ENCODE results near the gene KIF16B. TPM values are rescaled to one million over a fixed set of nuclear protein-coding genes. Genes with fewer than 3 reads are reported as not detected.

The KIF16B gene
- polyA plus RNA-seq, 4 donors: 19.0 to 22.7 (median 21.5) TPM

DNA sequence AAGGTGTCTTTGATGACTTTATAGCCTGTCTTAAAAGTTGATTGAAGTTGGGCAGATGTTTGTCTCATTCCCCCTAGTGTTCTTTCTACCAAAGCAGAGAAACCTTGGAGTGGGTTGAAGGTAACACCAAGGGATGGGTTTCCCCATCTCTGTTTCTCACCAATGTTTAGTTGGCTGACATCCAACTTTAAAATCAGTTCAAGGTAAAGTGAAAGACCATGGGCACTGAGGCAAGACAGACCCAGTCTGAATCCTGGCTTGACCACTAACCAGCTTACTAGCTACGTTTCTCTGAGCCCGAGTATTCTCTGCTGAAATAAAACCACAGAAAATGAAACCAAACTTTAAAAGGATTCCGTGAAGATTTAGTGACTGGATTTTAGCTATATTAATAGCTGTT is 258.9 kb downstream of the KIF16B start:
- DNase-seq (ENCODE audit: low read depth in 4 of 4, low spot score in 3 of 4): no peak

- no peak for DNase-seq (ENCODE audit: low read depth in 4 of 4, low spot score in 3 of 4)
Measured at GRCh38 chr20:16313917-16314316, 259.3 kb downstream of the KIF16B start.

- DNase-seq (ENCODE audit: low read depth in 4 of 4, low spot score in 3 of 4): no peak
Measured at GRCh38 chr20:16312998-16313397, 260.2 kb downstream of the KIF16B start.

- DNase-seq (ENCODE audit: low read depth in 4 of 4, low spot score in 3 of 4): no peak
Measured at GRCh38 chr20:16311756-16312155, 261.5 kb downstream of the KIF16B start.

GRCh38 chr20:16308754-16309153 is 264.5 kb downstream of the KIF16B start:
- DNase-seq (ENCODE audit: low read depth in 4 of 4, low spot score in 3 of 4): no peak

- DNase-seq (ENCODE audit: low read depth in 4 of 4, low spot score in 3 of 4): no peak
Measured at GRCh38 chr20:16302818-16303217, 270.4 kb downstream of the KIF16B start.

DNA sequence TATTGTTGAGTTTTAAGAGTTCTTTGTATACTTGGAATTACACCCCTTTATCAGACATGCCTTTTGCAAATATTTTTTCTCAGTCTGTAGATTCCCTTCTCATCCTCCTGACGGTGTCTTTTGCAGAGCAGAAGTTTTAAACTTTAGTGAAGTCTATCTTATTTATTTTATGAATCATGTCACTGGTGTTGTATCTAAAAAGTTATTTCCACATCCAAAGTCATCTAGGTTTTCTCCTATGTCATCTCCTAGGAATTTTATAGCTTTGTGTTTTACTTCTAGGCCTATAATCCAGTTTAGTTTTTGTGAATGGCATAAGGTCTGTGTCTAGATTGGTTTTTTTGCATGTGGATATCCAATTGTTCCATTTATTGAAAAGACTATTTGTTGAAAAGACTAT is 271.3 kb downstream of the KIF16B start:
- no peak for DNase-seq (ENCODE audit: low read depth in 4 of 4, low spot score in 3 of 4)

GRCh38 chr20:16299897-16300296 is 273.4 kb downstream of the KIF16B start:
- DNase-seq (ENCODE audit: low read depth in 4 of 4, low spot score in 3 of 4): no peak

DNA sequence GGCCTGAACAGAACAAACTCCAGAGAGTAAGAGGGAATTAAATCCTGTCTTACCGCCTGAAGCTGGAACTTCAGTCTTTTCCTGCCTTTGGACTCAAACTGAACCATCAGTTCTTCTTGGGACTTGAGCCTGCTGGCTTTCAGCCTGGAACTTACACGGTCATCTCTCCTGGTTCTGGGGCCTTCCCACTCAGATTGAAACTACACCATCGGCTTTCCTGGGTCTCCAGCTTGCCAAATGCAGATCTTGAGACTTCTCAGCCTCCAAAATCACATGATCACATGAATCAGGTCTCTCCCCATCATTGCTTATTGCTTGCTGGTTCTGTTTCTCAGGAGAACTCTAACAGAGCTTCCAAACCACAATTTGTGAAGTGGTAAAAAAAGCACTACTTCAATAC is 276.3 kb downstream of the KIF16B start:
- no peak for DNase-seq (ENCODE audit: low read depth in 4 of 4, low spot score in 3 of 4)

DNA sequence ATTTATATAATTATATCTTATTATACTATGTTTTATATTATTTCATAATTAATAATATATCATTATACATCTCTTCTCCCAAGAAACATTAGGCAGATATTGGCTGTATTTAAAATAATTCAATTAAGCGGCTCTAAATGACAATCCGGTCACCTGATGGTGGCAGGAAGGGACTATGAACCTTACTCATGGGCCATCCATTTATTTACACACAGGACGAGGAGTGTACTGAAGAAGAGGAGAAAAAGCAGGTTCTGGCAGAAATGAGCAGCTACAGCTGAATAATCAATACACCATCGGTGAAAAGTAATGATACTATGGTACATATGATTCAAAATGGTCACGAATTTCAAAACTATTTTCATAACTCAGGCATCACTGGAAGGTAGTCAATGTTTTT is 277.7 kb downstream of the KIF16B start:
- DNase-seq (ENCODE audit: low read depth in 4 of 4, low spot score in 3 of 4): no peak

GRCh38 chr20:16293590-16293989 is 279.7 kb downstream of the KIF16B start:
- no peak for DNase-seq (ENCODE audit: low read depth in 4 of 4, low spot score in 3 of 4)

GRCh38 chr20:16292226-16292880 is 280.9 kb downstream of the KIF16B start:
- no peak for DNase-seq (ENCODE audit: low read depth in 4 of 4, low spot score in 3 of 4)

GRCh38 chr20:16290358-16290757 is 282.9 kb downstream of the KIF16B start:
- no peak for DNase-seq (ENCODE audit: low read depth in 4 of 4, low spot score in 3 of 4)

DNA sequence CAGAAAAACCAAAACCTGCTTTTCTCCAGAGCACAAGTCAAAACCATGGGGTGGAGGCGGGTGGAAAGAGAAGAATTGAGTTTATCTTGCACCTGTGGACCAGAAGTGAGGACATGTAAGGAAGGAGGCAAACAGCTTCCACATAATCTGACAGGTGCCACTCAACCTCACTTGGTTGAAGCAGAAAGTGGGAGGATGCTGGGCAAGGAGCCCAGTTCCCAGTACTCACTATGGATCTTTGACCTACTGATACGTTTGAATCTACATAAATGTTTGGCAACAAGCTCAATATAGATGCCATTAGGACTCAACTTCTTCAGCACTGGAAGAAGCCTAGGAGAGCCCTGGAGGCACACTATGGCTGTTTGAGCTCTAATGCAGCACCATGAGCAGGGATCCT is 285.5 kb downstream of the KIF16B start:
- DNase-seq (ENCODE audit: low read depth in 4 of 4, low spot score in 3 of 4): no peak

DNA sequence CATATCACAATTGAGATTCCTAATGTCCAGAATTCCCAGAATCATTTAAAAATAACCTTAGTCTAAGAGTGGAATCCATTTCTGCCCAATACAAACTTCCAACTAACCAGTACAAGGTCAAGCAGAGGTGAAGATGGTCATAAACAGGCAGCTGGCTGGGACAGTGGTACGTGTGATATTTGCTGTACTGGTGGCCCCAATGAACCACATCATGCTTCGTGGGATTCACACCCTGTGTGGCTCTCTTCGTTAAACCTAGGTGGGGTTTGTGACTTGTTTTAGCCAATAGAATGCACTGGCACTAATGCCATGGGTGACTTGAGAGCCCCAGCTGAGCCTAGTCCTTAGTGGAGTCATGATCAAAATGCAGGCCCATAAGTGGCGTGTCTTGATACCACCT is 286.6 kb downstream of the KIF16B start:
- DNase-seq (ENCODE audit: low read depth in 4 of 4, low spot score in 3 of 4): no peak

- no peak for DNase-seq (ENCODE audit: low read depth in 4 of 4, low spot score in 3 of 4)
Measured at GRCh38 chr20:16284385-16285100, 288.7 kb downstream of the KIF16B start.

DNA sequence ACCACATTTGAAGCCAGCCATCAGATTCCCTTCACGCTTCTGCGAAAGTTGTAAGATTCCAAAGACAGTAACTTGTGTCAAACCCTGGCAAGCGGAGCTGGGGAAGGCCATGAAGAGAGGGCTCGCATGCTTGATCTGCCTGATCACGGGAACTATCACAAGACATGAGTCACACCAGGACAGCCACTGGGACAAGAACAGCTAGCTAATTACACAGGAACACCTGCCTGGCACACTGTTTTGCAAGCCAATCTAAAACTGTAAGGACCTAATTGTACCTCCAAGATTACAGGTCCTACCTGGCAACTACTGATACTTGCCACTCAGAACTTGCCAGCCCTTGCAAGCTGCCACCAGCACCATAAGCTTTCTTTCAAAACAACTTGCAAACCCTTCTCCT is 289.3 kb downstream of the KIF16B start:
- DNase-seq (ENCODE audit: low read depth in 4 of 4, low spot score in 3 of 4): no peak

- no peak for DNase-seq (ENCODE audit: low read depth in 4 of 4, low spot score in 3 of 4)
Measured at GRCh38 chr20:16283307-16283706, 289.9 kb downstream of the KIF16B start.

GRCh38 chr20:16280219-16280618 is 293.0 kb downstream of the KIF16B start:
- no peak for DNase-seq (ENCODE audit: low read depth in 4 of 4, low spot score in 3 of 4)

DNA sequence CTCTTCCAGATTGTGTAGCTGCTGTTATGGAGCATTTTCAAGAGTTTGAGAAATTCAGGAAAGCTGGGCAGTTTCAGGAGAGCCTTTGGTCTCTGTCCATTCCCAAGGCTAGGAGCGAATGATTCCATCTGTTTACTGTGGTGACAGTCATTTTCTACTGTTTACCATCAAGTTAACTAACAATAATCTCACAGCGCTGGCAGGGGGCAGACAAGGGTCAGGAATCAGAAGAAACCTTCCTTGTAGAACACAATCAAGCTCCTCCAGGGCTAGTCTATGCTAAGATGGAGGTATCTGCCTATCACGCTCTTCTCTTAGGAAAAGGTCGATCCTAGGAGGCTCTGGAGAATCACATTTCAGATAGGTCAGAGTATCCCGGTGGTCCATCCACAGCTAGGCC is 293.9 kb downstream of the KIF16B start:
- DNase-seq (ENCODE audit: low read depth in 4 of 4, low spot score in 3 of 4): no peak

- DNase-seq (ENCODE audit: low read depth in 4 of 4, low spot score in 3 of 4): no peak
Measured at GRCh38 chr20:16273812-16274555, 299.3 kb downstream of the KIF16B start.

Measured in right renal pelvis (tissue), 4 donors.